ENCODE measurements around the gene MXI1. TPM values are rescaled to one million over a fixed set of nuclear protein-coding genes. Genes with fewer than 3 reads are reported as not detected.

Gene MXI1
- total RNA-seq, 1 experiment from 2014 or later, result 17.3 TPM

- no peaks in the 10 kb centered on the region for H3K27me3 ChIP-seq (replicated peaks; ENCODE audit: insufficient read depth, low read depth, low read length, poor library complexity)
- BruUV-seq (replicated peaks), result no TSS peak
- POLR2A ChIA-PET (ENCODE audit: low non-redundant PET), result no interaction called here
These were observed 47.3 kb upstream of the MXI1 start for GRCh38 chr10:110160081-110160480.

GRCh38 chr10:110160522-110160921, 46.9 kb upstream of the MXI1 start:
- no peak overlapping the region for H3K27ac ChIP-seq (ENCODE audit: low read depth, low read length, poor library complexity, severe bottlenecking)
- intact Hi-C loops (cut with micrococcal nuclease; ENCODE audit: unreplicated experiment), result no loop called here
- H3K4me1 ChIP-seq (ENCODE audit: insufficient read depth, low read length, poor library complexity, severe bottlenecking), result no peaks in the 10 kb centered on the region
- no peaks in the 10 kb centered on the region for H3K9me3 ChIP-seq (ENCODE audit: low read depth, low read length, poor library complexity, severe bottlenecking)
- H3K4me3 ChIP-seq (ENCODE audit: low read depth, low read length, poor library complexity, severe bottlenecking), result no peak overlapping the region
- TF ChIP-seq CTCF (conservative IDR thresholded peaks at IDR 0.05; ENCODE audit: low read depth, low read length) (no peak), EZH2 (IDR thresholded peaks at IDR 0.05; ENCODE audit: borderline replicate concordance, low read depth, low read length, poor library complexity, severe bottlenecking) (no peak)
- BruUV-seq (replicated peaks), result no TSS peak
- no peaks in the 10 kb centered on the region for H3K36me3 ChIP-seq (ENCODE audit: insufficient read depth, low read length, poor library complexity, severe bottlenecking)
- H3K27me3 ChIP-seq (replicated peaks; ENCODE audit: insufficient read depth, low read depth, low read length, poor library complexity), result no peaks in the 10 kb centered on the region
- no peak for DNase-seq (ENCODE audit: low spot score)
- CTCF ChIA-PET, result no interaction called here
- POLR2A ChIA-PET (ENCODE audit: low non-redundant PET), result no interaction called here

More at GRCh38 chr10:110160081-110160480, 47.3 kb upstream of the MXI1 start:
- no peaks in the 10 kb centered on the region for H3K36me3 ChIP-seq (ENCODE audit: insufficient read depth, low read length, poor library complexity, severe bottlenecking)
- intact Hi-C loops (cut with micrococcal nuclease; ENCODE audit: unreplicated experiment), result no loop called here
- no peak overlapping the region for H3K27ac ChIP-seq (ENCODE audit: low read depth, low read length, poor library complexity, severe bottlenecking)
- TF ChIP-seq EZH2 (IDR thresholded peaks at IDR 0.05; ENCODE audit: borderline replicate concordance, low read depth, low read length, poor library complexity, severe bottlenecking) (no peak), CTCF (conservative IDR thresholded peaks at IDR 0.05; ENCODE audit: low read depth, low read length) (no peak)
- no peak for DNase-seq (ENCODE audit: low spot score)
- H3K4me1 ChIP-seq (ENCODE audit: insufficient read depth, low read length, poor library complexity, severe bottlenecking), result no peaks in the 10 kb centered on the region
- H3K9me3 ChIP-seq (ENCODE audit: low read depth, low read length, poor library complexity, severe bottlenecking), result no peaks in the 10 kb centered on the region
- CTCF ChIA-PET, result no interaction called here
- no peak overlapping the region for H3K4me3 ChIP-seq (ENCODE audit: low read depth, low read length, poor library complexity, severe bottlenecking)

- H3K4me3 ChIP-seq (ENCODE audit: low read depth, low read length, poor library complexity, severe bottlenecking), result no peak overlapping the region
- POLR2A ChIA-PET (ENCODE audit: low non-redundant PET), result no interaction called here
- no peak for DNase-seq (ENCODE audit: low spot score)
- no peak overlapping the region for H3K27ac ChIP-seq (ENCODE audit: low read depth, low read length, poor library complexity, severe bottlenecking)
- BruUV-seq (replicated peaks), result no TSS peak
- no peaks in the 10 kb centered on the region for H3K27me3 ChIP-seq (replicated peaks; ENCODE audit: insufficient read depth, low read depth, low read length, poor library complexity)
- no peaks in the 10 kb centered on the region for H3K4me1 ChIP-seq (ENCODE audit: insufficient read depth, low read length, poor library complexity, severe bottlenecking)
- TF ChIP-seq CTCF (conservative IDR thresholded peaks at IDR 0.05; ENCODE audit: low read depth, low read length), result no peak
- TF ChIP-seq EZH2 (IDR thresholded peaks at IDR 0.05; ENCODE audit: borderline replicate concordance, low read depth, low read length, poor library complexity, severe bottlenecking), result no peak
- CTCF ChIA-PET, result interaction anchor here (0.6 kb wide), 1 partner anchor 174 kb away, joined by 3 read pairs; no protein-coding TSS in a partner anchor
- H3K9me3 ChIP-seq (ENCODE audit: low read depth, low read length, poor library complexity, severe bottlenecking), result no peaks in the 10 kb centered on the region
- intact Hi-C loops (cut with micrococcal nuclease; ENCODE audit: unreplicated experiment), result no loop called here
- H3K36me3 ChIP-seq (ENCODE audit: insufficient read depth, low read length, poor library complexity, severe bottlenecking), result no peaks in the 10 kb centered on the region
These were observed 44.7 kb upstream of the MXI1 start for GRCh38 chr10:110162741-110163145.
